Ascending aorta (tissue), 2 donors: ENCODE data around the gene IL1RAP. TPM values are rescaled to one million over a fixed set of nuclear protein-coding genes. Genes with fewer than 3 reads are reported as not detected.
"Not testable (repeated sequence)": the region's sequence is repeated elsewhere in the genome, so short reads cannot be mapped to it uniquely, and the experiment has no call there.

ENCODE experiments used
- DNase-seq, 2 donors: peaks; one replicate each; pipeline ENCODE4 v3.0.0-alpha.2; 2019; ENCODE audit warnings: low spot score in 2 of 2
- H3K27ac ChIP-seq, 2 donors: fragments of 200-600 bp; sonication (generic); one replicate each; pipeline ENCODE4 v1.5.1; 2016 to 2017; ENCODE audit warnings: mild to moderate bottlenecking in 1 of 2
- H3K27me3 ChIP-seq: fragments of 200-600 bp; sonication (generic); one replicate; pipeline ENCODE4 v1.5.1; 2017
- H3K36me3 ChIP-seq, 2 donors: fragments of 200-600 bp; sonication (generic); one replicate each; pipeline ENCODE4 v1.5.1; 2016
- H3K4me1 ChIP-seq, 2 donors: fragments of 200-600 bp; sonication (generic); one replicate each; pipeline ENCODE4 v1.5.1; 2016 to 2017; ENCODE audit warnings: mild to moderate bottlenecking in 1 of 2
- H3K4me3 ChIP-seq, 2 donors: fragments of 200-600 bp; sonication (generic); one replicate each; pipeline ENCODE4 v1.5.1; 2016 to 2017; ENCODE audit warnings: mild to moderate bottlenecking in 1 of 2
- H3K9me3 ChIP-seq, 2 donors: fragments of 200-600 bp; sonication (generic); one replicate each; pipeline ENCODE4 v1.5.1; 2016
- CTCF ChIP-seq, 3 experiments: fragments of 200-600 bp in 2 of 3; fragments of 450-650 bp in 1 of 3; sonication (generic) in 2 of 3; IDR thresholded peaks; one replicate each; pipeline ENCODE4 v1.5.1; 2016 to 2019; ENCODE audit warnings: antibody characterized with exemption in 3 of 3, mild to moderate bottlenecking in 1 of 3, moderate library complexity in 1 of 3
- intact Hi-C: fragments of 100-400 bp; cut with DNase I; formaldehyde crosslinking; loops from one replicate; pipeline ENCODE4 v1.15.1; 2023
- total RNA-seq: library from RNA; depleted of rRNA; stranded (reverse); fragments of >200 nt; gene quantifications from one replicate; pipeline ENCODE4 v1.1.0, GENCODE V29; 2016

IL1RAP gene
- total RNA-seq, 1 donor from 2014 or later = 12.8 TPM

DNA sequence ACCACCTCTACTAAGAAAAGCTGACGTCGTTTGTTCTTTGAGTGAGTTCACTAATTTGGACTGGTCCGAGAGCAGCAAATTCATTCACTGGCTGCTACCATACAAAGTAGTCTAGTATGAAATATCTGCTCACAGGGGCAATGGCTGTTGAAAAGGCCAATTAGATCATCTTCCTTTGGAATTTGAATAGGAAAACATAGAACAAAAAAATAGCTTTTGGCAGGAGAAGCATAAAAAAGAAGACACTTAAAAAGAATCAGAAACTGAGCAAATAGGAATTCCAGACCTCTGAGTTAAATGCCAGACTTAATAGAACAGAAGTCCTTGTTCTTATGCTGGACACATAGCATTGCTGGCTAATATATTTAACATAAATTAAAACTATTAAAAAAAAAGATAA lies 159.3 kb downstream of the IL1RAP start:
- H3K9me3 ChIP-seq = no peaks in the 10 kb centered on the region
- H3K27me3 ChIP-seq = no peaks in the 10 kb centered on the region
- DNase-seq = no peak
- no peak overlapping the region for H3K27ac ChIP-seq
- H3K36me3 ChIP-seq = no peaks in the 10 kb centered on the region
- intact Hi-C loops = no loop called here
- no peaks in the 10 kb centered on the region for H3K4me1 ChIP-seq
- no peak for TF ChIP-seq CTCF (IDR thresholded peaks at IDR 0.05)
- H3K4me3 ChIP-seq = no peak overlapping the region

- DNase-seq = no peak
- intact Hi-C loops = no loop called here
- no peaks in the 10 kb centered on the region for H3K36me3 ChIP-seq
- no peak overlapping the region for H3K27ac ChIP-seq
- no peak overlapping the region for H3K4me3 ChIP-seq
- TF ChIP-seq CTCF (IDR thresholded peaks at IDR 0.05) = no peak
- H3K4me1 ChIP-seq = no peaks in the 10 kb centered on the region
- H3K9me3 ChIP-seq = no peaks in the 10 kb centered on the region
- H3K27me3 ChIP-seq = no peaks in the 10 kb centered on the region
Observed at GRCh38 chr3:190676481-190676880, 162.6 kb downstream of the IL1RAP start.

DNA sequence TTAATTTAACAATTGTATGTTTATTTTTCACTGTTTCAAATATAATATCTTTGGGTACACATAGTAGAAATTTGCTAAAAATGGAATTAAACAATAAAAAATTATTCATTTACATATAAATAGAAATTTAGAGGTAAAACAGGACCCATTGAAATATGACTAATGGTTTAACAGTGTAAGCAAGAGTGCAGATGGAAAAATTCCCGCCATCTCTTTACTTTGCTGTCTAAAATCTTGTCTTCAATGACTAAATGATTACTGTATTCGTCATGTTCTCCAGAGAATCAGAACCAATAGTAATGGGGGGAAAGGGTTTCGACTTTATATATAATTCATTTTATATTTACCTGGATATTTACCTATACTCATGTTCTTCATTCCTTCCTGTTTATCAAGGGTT lies 163.1 kb downstream of the IL1RAP start:
- intact Hi-C loops = no loop called here
- no peak for DNase-seq
- H3K9me3 ChIP-seq = no peaks in the 10 kb centered on the region

GRCh38 chr3:190677868-190678267 lies 164.0 kb downstream of the IL1RAP start:
- H3K36me3 ChIP-seq, intact Hi-C loops, DNase-seq, H3K4me3 ChIP-seq, H3K27ac ChIP-seq, H3K9me3 ChIP-seq, H3K27me3 ChIP-seq, H3K4me1 ChIP-seq: not testable (repeated sequence)

More for the DNA sequence above, 163.1 kb downstream of the IL1RAP start:
- Histone ChIP-seq H3K36me3 (no peaks in the 10 kb centered on the region), H3K27ac (no peak overlapping the region), H3K4me1 (no peaks in the 10 kb centered on the region), H3K27me3 (no peaks in the 10 kb centered on the region), H3K4me3 (no peak overlapping the region)
- TF ChIP-seq CTCF (IDR thresholded peaks at IDR 0.05) = no peak

DNA sequence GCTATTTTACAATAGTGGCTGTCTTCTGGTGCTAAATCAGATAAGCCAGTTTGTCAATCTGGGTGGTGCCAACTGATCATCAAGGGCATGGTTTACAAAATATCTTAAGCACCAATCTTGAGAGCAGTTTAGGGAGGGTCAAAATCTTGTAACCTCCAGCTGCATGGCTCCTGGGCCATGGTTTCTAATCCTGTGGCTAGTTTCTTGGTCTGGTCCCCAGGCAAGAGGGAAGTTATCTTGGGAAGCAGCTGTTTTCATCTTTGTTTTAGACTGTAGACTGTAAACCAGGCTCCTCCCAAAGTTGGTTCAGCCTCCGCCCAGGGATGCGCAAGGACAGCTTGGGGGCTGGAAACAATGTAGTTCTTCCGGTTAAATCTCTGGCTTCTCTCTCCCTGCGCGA lies 166.8 kb downstream of the IL1RAP start:
- intact Hi-C loops = no loop called here
- H3K27ac ChIP-seq = no peak overlapping the region

GRCh38 chr3:190684776-190685175 lies 170.9 kb downstream of the IL1RAP start:
- no peak for TF ChIP-seq CTCF (IDR thresholded peaks at IDR 0.05)
- Histone ChIP-seq H3K36me3 (no peaks in the 10 kb centered on the region), H3K9me3 (no peaks in the 10 kb centered on the region), H3K4me1 (no peaks in the 10 kb centered on the region), H3K27me3 (no peaks in the 10 kb centered on the region), H3K27ac (no peak overlapping the region), H3K4me3 (no peak overlapping the region)
- intact Hi-C loops = no loop called here
- no peak for DNase-seq

More for the DNA sequence above, 166.8 kb downstream of the IL1RAP start:
- H3K27me3 ChIP-seq = no peaks in the 10 kb centered on the region
- no peaks in the 10 kb centered on the region for H3K36me3 ChIP-seq
- no peak for TF ChIP-seq CTCF (IDR thresholded peaks at IDR 0.05)
- H3K4me1 ChIP-seq = no peaks in the 10 kb centered on the region
- no peak for DNase-seq
- no peak overlapping the region for H3K4me3 ChIP-seq
- H3K9me3 ChIP-seq = no peaks in the 10 kb centered on the region
